HEK293T (cell line): ENCODE data around the gene OSER1.

Experiments
- CTCF ChIA-PET: fragments of 350-600 bp; formaldehyde crosslinking; extraction: SDS; loops from one replicate; lab custom pipeline; 2021; ENCODE audit warnings: antibody characterized with exemption, inconsistent platforms; lab: Yijun Ruan, JAX
- POLR2A ChIA-PET: fragments of 350-600 bp; formaldehyde crosslinking; extraction: SDS; loops from one replicate; lab custom pipeline; 2020; ENCODE audit warnings: antibody characterized with exemption, inconsistent platforms; lab: Yijun Ruan, JAX
- DNase-seq: peaks from one replicate; pipeline ENCODE4 v3.0.0; 2012; ENCODE audit warnings: mixed read lengths; ENCODE audit errors: extremely low spot score
- ARNT ChIP-seq: fragments of 450-650 bp; IDR thresholded peaks from 2 replicates; pipeline ENCODE4 v1.6.1; 2017; ENCODE audit warnings: mild to moderate bottlenecking
- BHLHE40 ChIP-seq: fragments of 450-650 bp; IDR thresholded peaks from 2 replicates; pipeline ENCODE4 v1.6.1; 2016; ENCODE audit warnings: mild to moderate bottlenecking, moderate library complexity, borderline replicate concordance
- CTBP1 ChIP-seq: fragments of 450-650 bp; IDR thresholded peaks from 2 replicates; pipeline ENCODE4 v1.6.1; 2016; ENCODE audit warnings: borderline replicate concordance
- ELF4 ChIP-seq: fragments of 450-650 bp; IDR thresholded peaks from 2 replicates; pipeline ENCODE4 v1.6.1; 2017; ENCODE audit warnings: antibody characterized with exemption
- FOXA1 ChIP-seq: fragments of 450-650 bp; IDR thresholded peaks from 2 replicates; pipeline ENCODE4 v1.6.1; 2016; ENCODE audit warnings: mild to moderate bottlenecking
- FOXK2 ChIP-seq: fragments of 450-650 bp; IDR thresholded peaks from 2 replicates; pipeline ENCODE4 v1.6.1; 2016; ENCODE audit warnings: mild to moderate bottlenecking
- FOXM1 ChIP-seq: fragments of 450-650 bp; IDR thresholded peaks from 2 replicates; pipeline ENCODE4 v1.6.1; 2017; ENCODE audit warnings: mild to moderate bottlenecking, borderline replicate concordance
- HDGF ChIP-seq: fragments of 450-650 bp; IDR thresholded peaks from 2 replicates; pipeline ENCODE4 v1.6.1; 2017; ENCODE audit warnings: antibody characterized with exemption, borderline replicate concordance
- L3MBTL2 ChIP-seq: fragments of 450-650 bp; conservative IDR thresholded peaks from 2 replicates; pipeline ENCODE4 v1.6.1; 2016; ENCODE audit warnings: mild to moderate bottlenecking
- LEF1 ChIP-seq: fragments of 450-650 bp; IDR thresholded peaks from 2 replicates; pipeline ENCODE4 v1.6.1; 2017; ENCODE audit warnings: mild to moderate bottlenecking, borderline replicate concordance
- NFRKB ChIP-seq: fragments of 450-650 bp; IDR thresholded peaks from 2 replicates; pipeline ENCODE4 v1.6.1; 2016; ENCODE audit warnings: mild to moderate bottlenecking, moderate library complexity
- PKNOX1 ChIP-seq: fragments of 450-650 bp; IDR thresholded peaks from 2 replicates; pipeline ENCODE4 v1.6.1; 2016
- SP1 ChIP-seq: fragments of 450-650 bp; IDR thresholded peaks from 2 replicates; pipeline ENCODE4 v1.6.1; 2017
- SUZ12 ChIP-seq: fragments of 450-650 bp; IDR thresholded peaks from 2 replicates; pipeline ENCODE4 v1.6.1; 2016; ENCODE audit warnings: mild to moderate bottlenecking
- TARDBP ChIP-seq: fragments of 450-650 bp; IDR thresholded peaks from 2 replicates; pipeline ENCODE4 v1.6.1; 2016
- ZNF384 ChIP-seq: fragments of 450-650 bp; IDR thresholded peaks from 2 replicates; pipeline ENCODE4 v1.6.1; 2016

Gene OSER1

GRCh38 chr20:44221368-44221954, 10.9 kb upstream of the OSER1 start:
- POLR2A ChIA-PET = no interaction called here
- no peak for TF ChIP-seq FOXA1
- no peak for TF ChIP-seq ELF4
- TF ChIP-seq SUZ12 = no peak
- no peak for TF ChIP-seq FOXM1
- TF ChIP-seq FOXK2 = no peak
- no peak for TF ChIP-seq NFRKB
- no peak for TF ChIP-seq ARNT
- no peak for TF ChIP-seq L3MBTL2
- TF ChIP-seq BHLHE40 = no peak
- TF ChIP-seq PKNOX1 = no peak
- CTCF ChIA-PET = interaction anchor here (1.3 kb wide), 1 partner anchor 89 kb away, joined by 3 read pairs; the partner anchor contains the start of gene FITM2

DNA sequence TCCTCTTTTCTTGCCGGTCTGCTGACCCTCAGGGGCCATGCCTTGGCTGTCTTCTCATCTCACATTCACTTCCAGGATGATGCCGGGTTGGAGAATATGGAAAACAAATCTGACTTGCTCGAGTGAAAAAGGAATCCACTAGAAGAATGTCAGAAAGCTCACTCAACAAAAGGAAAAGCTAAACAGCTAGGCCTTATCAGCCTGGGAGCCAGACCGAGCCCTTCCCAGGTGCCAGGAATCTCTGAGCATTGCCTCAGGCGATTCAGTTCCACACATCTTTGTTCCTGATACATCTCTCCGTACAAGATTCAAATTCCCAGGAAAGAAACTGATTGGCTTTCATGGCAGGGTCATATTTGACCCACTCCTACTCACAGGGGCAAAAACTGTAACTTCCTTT, 9.2 kb upstream of the OSER1 start:
- ChIA-PET CTCF (no interaction called here), POLR2A (no interaction called here)
- TF ChIP-seq CTBP1 (no peak), ZNF384 (no peak), FOXK2 (no peak), SUZ12 (no peak), SP1 (no peak), FOXA1 (no peak), ELF4 (no peak), FOXM1 (no peak), LEF1 (no peak), HDGF (no peak), L3MBTL2 (no peak), BHLHE40 (no peak), PKNOX1 (no peak)
- DNase-seq = no peak

More at GRCh38 chr20:44221368-44221954, 10.9 kb upstream of the OSER1 start:
- no peak for DNase-seq

DNA sequence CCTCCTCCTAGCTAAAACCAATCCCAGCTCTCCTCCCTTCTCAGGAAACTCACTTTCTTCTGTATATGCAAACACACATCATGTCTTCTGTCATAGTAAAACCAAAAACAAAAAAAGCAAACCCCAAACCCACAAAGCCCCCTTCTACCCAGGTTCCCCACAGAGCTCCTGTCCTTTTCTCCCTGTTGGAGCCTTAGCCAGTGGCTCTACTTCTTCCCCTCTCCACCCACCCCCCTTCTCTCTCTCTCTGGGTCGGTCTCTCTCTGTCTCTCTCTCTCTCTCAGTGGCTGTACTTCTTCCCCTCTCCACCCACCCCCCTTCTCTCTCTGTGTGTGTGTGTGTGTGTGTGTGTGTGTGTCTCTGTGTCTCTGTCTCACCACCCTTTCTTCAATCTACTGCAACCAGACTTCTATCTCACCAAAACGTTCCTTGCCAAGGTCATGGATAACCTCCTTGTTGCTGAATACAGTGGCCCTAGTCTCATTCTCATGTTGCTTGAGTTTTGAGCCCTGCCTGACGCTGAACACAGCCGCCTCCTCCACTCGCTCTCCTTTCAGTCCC, 8.7 kb upstream of the OSER1 start:
- TF ChIP-seq FOXK2 (no peak), HDGF (no peak), ARNT (no peak), ELF4 (no peak), FOXM1 (no peak), TARDBP (no peak), CTBP1 (no peak), PKNOX1 (no peak), NFRKB (no peak), FOXA1 (no peak), SUZ12 (no peak), ZNF384 (no peak), SP1 (no peak), L3MBTL2 (no peak), LEF1 (no peak), BHLHE40 (no peak)
- CTCF ChIA-PET = interaction anchor here (0.8 to 3.7 kb wide), 2 partner anchors 15 to 92 kb away, joined by 3 to 49 read pairs; partner anchors contain the start of gene FITM2
- DNase-seq = no peak
- POLR2A ChIA-PET = interaction anchor here (0.9 to 1.0 kb wide), 2 partner anchors 92 to 256 kb away, joined by 3 read pairs; partner anchors contain the start of gene TTPAL

DNA sequence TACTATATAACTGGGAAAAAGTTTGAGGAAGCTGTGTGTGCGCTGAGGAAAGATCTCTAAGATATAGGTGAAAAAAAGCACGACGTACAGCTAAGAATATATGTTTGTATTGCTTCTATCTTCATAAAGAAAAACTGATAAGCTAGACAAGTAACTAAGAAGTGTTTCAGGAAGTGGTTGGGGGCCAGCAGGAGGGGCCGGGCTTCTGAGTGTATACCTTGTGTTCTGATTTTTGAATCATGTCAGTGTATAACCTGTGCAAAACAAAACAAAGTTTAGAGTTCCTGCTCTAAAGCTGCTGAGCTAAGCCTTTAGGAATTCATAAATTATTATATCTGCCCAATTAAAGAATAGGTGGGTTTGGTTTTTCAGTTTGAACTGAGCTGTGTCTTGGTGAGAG, 7.9 kb upstream of the OSER1 start:
- POLR2A ChIA-PET = interaction anchor here (0.9 to 1.0 kb wide), 2 partner anchors 93 to 257 kb away, joined by 3 read pairs; partner anchors contain the start of gene TTPAL
- no peak for DNase-seq
- CTCF ChIA-PET = interaction anchor here (0.7 to 3.7 kb wide), 3 partner anchors 11 to 92 kb away, joined by 3 to 49 read pairs (median 3); partner anchors contain the start of gene FITM2
- no peak for TF ChIP-seq FOXM1
- no peak for TF ChIP-seq NFRKB
- no peak for TF ChIP-seq BHLHE40
- no peak for TF ChIP-seq HDGF

DNA sequence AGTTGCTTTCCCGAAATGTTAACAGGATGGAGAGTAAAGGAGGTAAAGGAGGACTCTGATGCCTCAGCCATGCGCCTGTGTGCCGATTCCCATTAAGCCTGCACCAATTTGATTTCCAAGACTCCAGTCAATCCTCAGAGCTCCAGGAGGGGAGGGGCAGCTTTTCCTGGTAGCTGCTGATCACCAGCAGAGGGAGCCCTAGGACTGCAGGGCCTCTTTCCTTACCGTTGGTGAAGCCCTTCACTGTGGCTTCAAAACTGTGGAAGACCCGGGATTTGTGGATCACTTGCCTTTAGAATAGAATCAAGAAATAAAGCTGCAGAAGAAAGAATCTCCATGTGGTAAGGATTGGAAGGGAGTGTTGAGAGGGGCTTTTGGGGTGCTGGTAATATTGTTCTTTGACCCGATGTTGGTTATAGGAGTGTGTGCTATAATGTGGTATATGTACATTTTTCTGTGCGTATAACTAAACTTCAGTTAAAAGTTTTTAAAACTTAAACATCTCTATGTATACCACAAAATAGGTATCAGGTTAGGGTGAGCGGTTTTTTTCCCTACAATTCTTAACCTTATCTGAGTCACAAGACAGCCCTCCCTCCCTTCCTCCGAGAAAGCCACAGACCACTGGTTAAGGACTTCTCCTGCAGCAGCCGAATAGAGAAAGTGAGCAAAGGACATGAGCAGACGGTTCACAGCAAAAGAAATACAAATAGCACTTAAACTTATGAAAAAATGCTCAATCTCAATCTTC, 6.9 kb upstream of the OSER1 start:
- CTCF ChIA-PET = interaction anchor here (0.9 to 3.7 kb wide), 7 partner anchors 8 to 410 kb away, joined by 3 to 49 read pairs (median 5); partner anchors contain the start of gene FITM2
- POLR2A ChIA-PET = interaction anchor here (1.4 kb wide), 1 partner anchor 93 kb away, joined by 10 read pairs; the partner anchor contains the start of gene FITM2

More for the DNA sequence above, 6.9 kb upstream of the OSER1 start:
- TF ChIP-seq ARNT (no peak), FOXA1 (no peak), HDGF (no peak), BHLHE40 (no peak), PKNOX1 (no peak), CTBP1 (no peak), LEF1 (no peak), NFRKB (no peak), ZNF384 (no peak)
- peak; percentile 72 for DNase-seq
